Measurements from ENCODE around the gene PGF. TPM values are rescaled to one million over a fixed set of nuclear protein-coding genes. Genes with fewer than 3 reads are reported as not detected.
"Not testable (repeated sequence)": the region's sequence is repeated elsewhere in the genome, so short reads cannot be mapped to it uniquely, and the experiment has no call there.

Gene PGF
- polyA plus RNA-seq (ENCODE audit: insufficient read length in 10 of 10): 10 to 100 TPM; 23.3 to 33.7 (median 25.1) TPM
- long read RNA-seq, donor 1, transcript PGF-206 (7 exons, 1,927 nt): major isoform, 12 of 20 reads
- long read RNA-seq, donor 1, transcript PGF-203 (6 exons, 1,699 nt): minor isoform, 6 of 20 reads
- long read RNA-seq, donor 1, partial matches to known transcripts: 0 of 20 reads
- long read RNA-seq, donor 1, other reads (novel, unspliced or antisense): 0 of 20 reads
- long read RNA-seq, donor 2, transcript PGF-206 (7 exons, 1,927 nt): major isoform, 6 of 9 reads
- long read RNA-seq, donor 2, partial matches to known transcripts: 0 of 9 reads
- long read RNA-seq, donor 2, other reads (novel, unspliced or antisense): 0 of 9 reads
- long read RNA-seq, donor 3: 0 reads
- long read RNA-seq, donor 4, partial matches to known transcripts: 0 of 4 reads
- long read RNA-seq, donor 4, other reads (novel, unspliced or antisense): 0 of 4 reads
- long read RNA-seq, donor 5, transcript PGF-206 (7 exons, 1,927 nt): minor isoform, 7 of 17 reads
- long read RNA-seq, donor 5, transcript PGF-203 (6 exons, 1,699 nt): major isoform, 8 of 17 reads
- long read RNA-seq, donor 5, partial matches to known transcripts: 0 of 17 reads
- long read RNA-seq, donor 5, other reads (novel, unspliced or antisense): 0 of 17 reads
- long read RNA-seq, donor 6, transcript PGF-203 (6 exons, 1,699 nt): major isoform, 7 of 12 reads
- long read RNA-seq, donor 6, transcript PGF-206 (7 exons, 1,927 nt): minor isoform, 5 of 12 reads
- long read RNA-seq, donor 6, partial matches to known transcripts: 0 of 12 reads
- long read RNA-seq, donor 6, other reads (novel, unspliced or antisense): 0 of 12 reads
- long read RNA-seq, donor 7, partial matches to known transcripts: 0 of 7 reads
- long read RNA-seq, donor 7, other reads (novel, unspliced or antisense): 0 of 7 reads
- long read RNA-seq, donor 8, partial matches to known transcripts: 0 of 3 reads
- long read RNA-seq, donor 8, other reads (novel, unspliced or antisense): 0 of 3 reads
- long read RNA-seq, donor 9, partial matches to known transcripts: 0 of 3 reads
- long read RNA-seq, donor 9, other reads (novel, unspliced or antisense): 0 of 3 reads

GRCh38 chr14:74955229-74956026, at the start of gene PGF:
PGF (minus strand) TSS chr14:74955597; CDS start chr14:74955242, 355 bp downstream.
- peak in 1 of 3 donors; percentile 79 for DNase-seq

- DNase-seq: no peak
These were observed 48.0 kb upstream of the PGF start for GRCh38 chr14:75003250-75004027.

DNA sequence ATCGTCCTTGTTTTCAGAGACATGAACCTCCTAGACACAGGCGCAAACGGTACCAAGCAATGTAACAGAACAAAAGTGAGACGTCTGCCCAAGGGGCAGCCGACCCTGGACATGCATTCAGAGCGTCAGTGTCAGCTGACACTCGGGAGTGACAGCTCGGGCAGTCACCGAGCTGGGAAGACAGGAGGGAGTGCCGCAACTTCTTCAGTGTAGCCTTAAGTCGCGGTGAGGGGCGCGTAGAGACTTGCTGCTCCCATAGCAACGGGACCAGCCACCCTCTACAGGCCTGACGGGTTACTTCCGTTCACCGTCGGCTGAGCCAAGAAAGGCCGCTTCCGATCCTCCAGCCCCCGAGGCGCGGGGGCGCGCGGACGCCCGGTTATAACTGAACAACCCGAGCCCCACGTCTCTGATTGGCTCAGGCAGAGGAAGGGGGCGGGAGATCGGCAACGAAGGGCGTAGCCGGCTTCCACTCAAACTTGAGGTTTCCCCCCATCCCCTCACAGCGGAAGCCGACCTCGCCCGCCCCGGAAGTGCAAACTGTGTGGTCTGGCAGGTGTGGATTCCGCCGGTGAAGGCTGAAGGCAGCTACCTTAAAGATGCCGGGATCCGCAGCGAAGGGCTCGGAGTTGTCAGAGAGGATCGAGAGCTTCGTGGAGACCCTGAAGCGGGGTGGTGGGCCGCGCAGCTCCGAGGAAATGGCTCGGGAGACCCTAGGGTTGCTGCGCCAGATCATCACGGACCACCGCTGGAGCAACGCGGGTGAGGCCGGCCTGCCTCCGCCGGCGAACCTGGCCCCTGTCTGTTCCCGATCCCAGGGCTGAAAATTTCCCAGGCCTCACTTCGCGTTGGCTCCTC, 47.2 kb upstream of the PGF start, which contains the start of gene EIF2B2:
EIF2B2 (plus strand) TSS at position 530 of the 858 bp plus-strand sequence; CDS start at position 600, 70 bp downstream.
- peak; percentile 97 to 99 (median 98) for DNase-seq

- DNase-seq: no peak
These were observed 46.5 kb upstream of the PGF start for GRCh38 chr14:75001899-75002298.

- DNase-seq: no peak
These were observed 45.9 kb upstream of the PGF start for GRCh38 chr14:75001261-75001660.

DNA sequence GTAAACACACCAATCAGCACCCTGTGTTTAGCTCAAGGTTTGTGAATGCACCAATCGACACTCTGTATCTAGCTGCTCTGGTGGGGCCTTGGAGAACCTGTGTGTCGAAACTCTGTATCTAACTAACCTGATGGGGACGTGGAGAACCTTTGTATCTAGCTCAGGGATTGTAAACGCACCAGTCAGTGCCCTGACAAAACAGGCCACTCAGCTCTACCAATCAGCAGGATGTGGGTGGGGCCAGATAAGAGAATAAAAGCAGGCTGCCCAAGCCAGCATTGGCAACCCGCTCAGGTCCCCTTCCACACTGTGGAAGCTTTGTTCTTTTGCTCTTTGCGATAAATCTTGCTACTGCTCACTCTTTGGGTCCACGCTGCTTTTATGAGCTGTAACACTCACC, 40.4 kb upstream of the PGF start:
- not testable (repeated sequence) for DNase-seq

DNA sequence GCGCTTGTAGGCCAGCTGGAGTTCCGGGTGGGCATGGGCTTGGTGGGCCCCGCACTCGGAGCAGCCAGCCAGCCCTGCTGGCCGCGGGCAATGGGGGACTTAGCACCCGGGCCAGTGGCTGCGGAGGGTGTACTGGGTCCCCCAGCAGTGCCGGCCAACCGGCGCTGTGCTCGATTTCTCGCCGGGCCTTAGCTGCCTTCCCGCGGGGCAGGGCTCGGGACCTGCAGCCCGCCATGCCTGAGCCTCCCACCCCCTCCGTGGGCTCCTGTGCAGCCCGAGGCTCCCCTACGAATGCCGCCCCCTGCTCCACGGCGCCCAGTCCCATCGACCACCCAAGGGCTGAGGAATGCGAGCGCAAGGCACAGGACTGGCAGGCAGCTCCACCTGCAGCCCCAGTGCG, 38.8 kb upstream of the PGF start:
- DNase-seq: not testable (repeated sequence)

DNA sequence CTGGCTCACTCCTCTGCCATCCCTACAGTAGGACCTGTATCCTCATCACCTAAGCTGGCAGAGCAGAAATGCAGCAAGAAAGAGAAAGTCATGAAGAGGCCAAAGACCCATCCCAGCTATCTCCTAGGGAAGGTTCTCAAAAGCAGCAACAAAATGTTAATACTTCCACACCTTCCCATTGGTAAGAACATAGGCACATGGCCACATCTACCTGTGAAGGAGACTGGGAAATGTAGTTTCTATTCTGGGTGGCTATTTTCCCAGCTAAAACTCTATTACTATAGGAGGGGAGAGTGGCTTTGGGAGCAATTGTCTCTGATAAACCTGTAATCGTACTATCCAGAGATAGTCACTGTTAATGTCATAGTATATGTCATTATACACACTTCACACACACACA, 33.6 kb upstream of the PGF start:
- no peak for DNase-seq

DNA sequence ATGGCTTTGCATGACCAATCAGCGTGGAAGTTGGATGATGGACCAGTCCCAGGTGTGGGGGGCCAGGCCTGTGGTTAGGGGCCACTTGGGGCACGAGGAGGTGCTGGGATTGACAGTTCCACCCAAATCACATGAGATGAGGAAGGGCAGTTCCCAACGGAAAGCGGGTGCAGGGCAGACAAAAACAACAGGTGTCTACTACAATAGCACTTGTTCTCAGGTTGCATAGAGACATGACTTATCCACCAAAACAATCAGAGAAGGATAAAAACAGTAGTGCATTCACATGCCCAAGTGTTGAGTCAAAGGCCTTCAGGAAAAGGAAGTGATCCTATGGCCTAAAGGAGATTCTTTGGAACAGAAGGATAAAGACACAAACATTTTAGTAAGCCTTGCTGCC, 32.7 kb upstream of the PGF start:
- no peak for DNase-seq

DNA sequence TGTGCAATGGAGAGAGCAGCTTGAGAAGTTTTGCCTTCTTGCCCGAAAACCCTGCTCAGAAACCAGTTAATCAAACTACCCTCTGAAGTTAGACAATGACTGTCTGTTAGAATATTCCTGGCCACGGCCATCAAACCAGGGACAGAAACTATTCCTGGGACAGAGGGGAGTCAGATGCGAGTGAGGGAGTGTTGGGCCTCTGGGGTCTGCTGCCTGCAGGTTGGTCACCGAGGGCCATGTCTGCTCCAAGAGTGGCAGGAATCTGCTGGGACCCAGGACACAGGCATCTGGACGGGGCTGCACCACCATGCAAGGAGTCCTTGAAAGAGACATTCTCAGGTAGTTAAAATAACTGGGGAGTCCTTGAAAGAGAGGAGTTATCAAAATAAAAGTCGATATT, 30.4 kb upstream of the PGF start:
- no peak for DNase-seq

DNA sequence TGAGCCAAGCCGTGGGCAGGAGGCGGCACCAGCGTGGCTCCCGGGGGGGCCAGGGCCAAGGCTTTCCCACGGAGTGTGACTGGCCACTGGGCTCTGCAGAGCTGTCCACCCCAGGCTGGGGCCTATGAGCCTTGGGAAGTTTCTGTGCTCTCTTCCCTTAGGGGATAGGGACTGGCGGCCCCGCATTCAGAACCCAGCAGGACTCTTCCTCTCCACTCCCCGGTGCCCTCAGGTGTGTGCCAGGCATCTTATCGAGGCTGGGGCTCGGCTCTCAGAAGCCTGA, 29.6 kb upstream of the PGF start:
- DNase-seq: no peak

- peak in 1 of 3 donors; percentile 80 for DNase-seq
These were observed 29.0 kb upstream of the PGF start for GRCh38 chr14:74984236-74985027.

- no peak for DNase-seq
These were observed 27.9 kb upstream of the PGF start for GRCh38 chr14:74983343-74983742.

DNA sequence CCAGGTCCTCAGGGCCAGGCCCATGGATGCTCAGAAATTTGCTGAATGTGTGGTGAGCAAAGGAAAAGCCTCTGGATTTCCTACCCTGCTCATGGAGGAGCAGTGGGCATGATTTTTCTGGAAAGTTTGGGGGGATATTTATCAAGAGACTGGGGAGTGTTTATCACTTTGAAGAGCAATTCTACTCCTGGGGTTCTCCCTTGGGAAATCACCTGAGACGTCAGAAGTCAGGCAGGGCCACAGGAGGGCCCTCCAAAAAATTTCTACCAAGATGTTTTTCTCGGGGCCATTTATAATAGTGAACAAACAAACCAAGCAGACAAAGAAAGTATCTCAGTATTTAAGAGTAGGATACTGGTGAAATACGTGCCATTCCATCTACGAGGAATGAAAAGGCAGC, 27.3 kb upstream of the PGF start:
- no peak for DNase-seq

DNA sequence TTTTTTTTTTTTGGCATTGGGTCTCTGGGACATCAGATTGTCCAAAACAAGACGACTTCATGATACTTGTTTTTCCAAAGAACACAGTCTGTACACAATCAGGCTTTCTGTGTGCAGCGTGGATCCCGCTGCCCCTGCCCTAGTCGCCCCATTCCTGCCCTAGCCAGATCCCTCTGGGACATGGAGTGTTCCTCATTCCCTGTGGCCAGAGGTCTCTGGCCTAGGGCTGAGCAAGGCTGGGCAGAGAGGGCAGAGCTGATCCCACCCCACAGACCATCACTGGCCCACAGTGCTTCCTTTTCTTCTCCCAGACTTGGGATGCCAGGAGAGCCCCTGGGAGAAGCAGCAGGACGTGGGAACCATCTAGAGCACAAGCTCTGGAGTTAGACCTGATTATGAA, 26.4 kb upstream of the PGF start:
- DNase-seq: peak in 1 of 3 donors; percentile 32

DNA sequence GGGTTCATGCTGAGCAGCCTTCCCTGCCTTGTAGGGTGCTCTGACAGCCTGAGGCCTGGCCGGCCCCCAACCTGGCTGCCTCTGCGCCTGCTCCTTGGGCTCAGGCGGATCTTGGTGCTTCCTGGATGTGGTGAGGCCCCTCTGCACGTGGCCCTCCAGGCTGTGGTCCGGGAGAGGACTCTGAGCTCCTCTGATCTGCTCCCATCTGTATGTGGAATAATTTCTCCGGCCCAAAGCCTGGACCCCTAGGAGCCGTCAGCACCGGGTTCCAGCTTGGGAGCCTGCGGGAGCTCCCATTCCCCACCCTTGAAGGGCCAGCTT, 26.0 kb upstream of the PGF start:
- peak in 1 of 3 donors; percentile 48 for DNase-seq

DNA sequence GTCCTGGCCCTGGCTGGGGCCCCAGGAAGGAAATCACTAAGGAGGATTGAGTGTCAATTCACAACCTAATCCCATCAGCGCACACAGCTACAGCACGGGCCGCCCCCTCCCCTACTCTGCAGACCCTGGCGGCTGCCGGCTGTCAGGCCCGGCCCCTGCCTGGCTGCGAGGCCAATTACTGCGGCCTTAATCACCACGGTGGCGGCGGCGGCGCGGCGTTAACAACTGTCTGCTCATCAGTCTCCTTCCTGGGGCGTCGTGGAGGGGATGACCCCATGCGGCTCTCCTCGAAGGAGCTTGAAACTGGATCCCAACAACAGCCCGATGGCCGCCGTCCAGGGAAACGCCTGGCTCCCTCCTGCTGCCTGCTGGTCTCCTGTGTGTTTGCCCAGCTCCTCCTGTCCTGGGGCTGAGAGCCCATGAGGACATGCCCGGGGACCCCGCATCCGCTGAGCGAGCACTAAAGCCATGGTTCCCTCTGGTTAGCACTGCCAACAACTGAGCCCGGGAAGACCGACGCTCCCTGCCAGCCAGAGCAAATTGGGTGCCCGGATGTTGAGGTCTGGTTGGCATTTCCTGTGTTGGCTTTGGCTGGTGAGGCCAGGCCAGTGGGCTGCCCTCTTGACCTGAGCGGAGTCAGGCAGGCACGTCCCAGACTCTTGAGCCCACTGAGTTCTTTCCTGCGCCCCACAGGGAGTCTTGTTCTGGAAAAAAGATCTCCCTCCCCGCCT, 25.5 kb upstream of the PGF start:
- DNase-seq: peak in 2 of 3 donors; percentile 36 to 75

GRCh38 chr14:74980398-74980730, 25.0 kb upstream of the PGF start:
- DNase-seq: no peak
